HG03039 (cell line): ENCODE data around the gene SYN1.

Experiments used
- ATAC-seq: cut with Tn5 transposase; IDR thresholded peaks from one replicate; pipeline ENCODE4 v1.9.1; 2021; ENCODE audit warnings: mild to moderate bottlenecking, moderate library complexity; ENCODE audit not compliant: unreplicated experiment

Gene SYN1

GRCh38 chrX:47574076-47574546, 45.5 kb downstream of the SYN1 start:
- no peak for ATAC-seq

GRCh38 chrX:47573341-47574075, 46.1 kb downstream of the SYN1 start:
- no peak for ATAC-seq

GRCh38 chrX:47572773-47573340, 46.8 kb downstream of the SYN1 start:
- ATAC-seq, result no peak

- no peak for ATAC-seq
Measured at GRCh38 chrX:47571896-47572295, 47.8 kb downstream of the SYN1 start.

- ATAC-seq, result no peak
Measured at GRCh38 chrX:47571215-47571614, 48.4 kb downstream of the SYN1 start.

GRCh38 chrX:47570794-47571193, 48.9 kb downstream of the SYN1 start:
- ATAC-seq, result no peak

- ATAC-seq, result no peak
Measured at GRCh38 chrX:47568656-47569295, 50.9 kb downstream of the SYN1 start.

GRCh38 chrX:47566841-47567240, 52.8 kb downstream of the SYN1 start:
- no peak for ATAC-seq

- ATAC-seq, result no peak
Measured at GRCh38 chrX:47564438-47565085, 55.1 kb downstream of the SYN1 start.

- no peak for ATAC-seq
Measured at GRCh38 chrX:47563801-47564315, 55.8 kb downstream of the SYN1 start.

GRCh38 chrX:47562615-47563243, 56.9 kb downstream of the SYN1 start:
- no peak for ATAC-seq

GRCh38 chrX:47561659-47562151, 58.0 kb downstream of the SYN1 start:
- ATAC-seq, result no peak

- peak; percentile 85 for ATAC-seq
Measured at GRCh38 chrX:47560934-47561658, 58.6 kb downstream of the SYN1 start, which contains the start of gene ARAF. Gene ARAF, plus strand, starts transcription at chrX:47561205. Its CDS starts 1,763 bp downstream, at chrX:47562968.

GRCh38 chrX:47560179-47560933, 59.3 kb downstream of the SYN1 start:
- ATAC-seq, result no peak

GRCh38 chrX:47558436-47558835, 61.2 kb downstream of the SYN1 start:
- ATAC-seq, result no peak

GRCh38 chrX:47556045-47556623, 63.5 kb downstream of the SYN1 start:
- peak; percentile 86 for ATAC-seq

GRCh38 chrX:47543496-47543895, 76.2 kb downstream of the SYN1 start:
- no peak for ATAC-seq

GRCh38 chrX:47540754-47541538, 78.7 kb downstream of the SYN1 start:
- no peak for ATAC-seq
